ENCODE data around the gene KCTD20.

GRCh38 chr6:36441307-36441894 is 1.4 kb upstream of the KCTD20 start:
- no peak for TF ChIP-seq CTCF (IDR thresholded peaks at IDR 0.05 in 4 of 5, conservative IDR thresholded peaks at IDR 0.05 in 1 of 5)
- TF ChIP-seq POLR2A (IDR thresholded peaks at IDR 0.05): peak; percentile 51 to 77

Data from gastrocnemius medialis (tissue), 4 donors.